ENCODE measurements around the gene SEL1L. TPM values are rescaled to one million over a fixed set of nuclear protein-coding genes. Genes with fewer than 3 reads are reported as not detected.
"Not testable (repeated sequence)": the region's sequence is repeated elsewhere in the genome, so short reads cannot be mapped to it uniquely, and the experiment has no call there.

SEL1L gene
- total RNA-seq, 2 donors from 2014 or later, result 62.9 to 64.0 TPM

GRCh38 chr14:81519200-81520011, 14.2 kb downstream of the SEL1L start:
- H3K4me1 ChIP-seq (ENCODE audit: control insufficient read depth, insufficient read depth, low read length), result peaks cover 36% of the 10 kb centered on the region
- Mint-ChIP-seq H3K27ac (peak overlapping the region; percentile 25), H3K9me3 (peaks cover 3% of the 10 kb centered on the region), H3K4me1 (peaks cover 78% of the 10 kb centered on the region), H3K4me3 (no peak overlapping the region), H3K36me3 (ENCODE audit: low read depth) (peaks cover 41% of the 10 kb centered on the region), H3K27me3 (ENCODE audit: insufficient read depth) (no peaks in the 10 kb centered on the region)
- peak overlapping the region; percentile 45 for H3K27ac ChIP-seq (ENCODE audit: low read depth, low read length)
- peaks cover 62% of the 10 kb centered on the region for H3K36me3 ChIP-seq (ENCODE audit: control insufficient read depth, insufficient read depth, low read length)
- H3K9ac ChIP-seq (ENCODE audit: extremely low read depth, low read length, poor library complexity, severe bottlenecking), result no peak overlapping the region
- no peaks in the 10 kb centered on the region for H3K27me3 ChIP-seq (ENCODE audit: control insufficient read depth, insufficient read depth, low read length, poor library complexity, severe bottlenecking)
- 91 to 94% methylated on average over 3 of the region's 3 CpGs for WGBS, 2 experiments (ENCODE audit: insufficient coverage in 1 of 2, insufficient read length in 1 of 2)
- no peak overlapping the region for H3K4me3 ChIP-seq (ENCODE audit: low read length)
- DNase-seq, result no peak
- H3K9me3 ChIP-seq (ENCODE audit: control insufficient read depth, low read length), result peaks cover 2% of the 10 kb centered on the region
- TF ChIP-seq CTCF (conservative IDR thresholded peaks at IDR 0.05), result no peak

GRCh38 chr14:81517798-81518398, 15.8 kb downstream of the SEL1L start:
- H3K4me3 Mint-ChIP-seq, result peak overlapping the region; percentile 21
- TF ChIP-seq CTCF (conservative IDR thresholded peaks at IDR 0.05), result no peak
- DNase-seq, result no peak

GRCh38 chr14:81516986-81517797, 16.5 kb downstream of the SEL1L start:
- TF ChIP-seq CTCF (conservative IDR thresholded peaks at IDR 0.05), result no peak
- Histone ChIP-seq H3K9ac (ENCODE audit: extremely low read depth, low read length, poor library complexity, severe bottlenecking) (no peak overlapping the region), H3K9me3 (ENCODE audit: control insufficient read depth, low read length) (peaks cover 17% of the 10 kb centered on the region), H3K4me3 (ENCODE audit: low read length) (peak overlapping the region; percentile 10), H3K36me3 (ENCODE audit: control insufficient read depth, insufficient read depth, low read length) (peaks cover 68% of the 10 kb centered on the region), H3K4me1 (ENCODE audit: control insufficient read depth, insufficient read depth, low read length) (peaks cover 31% of the 10 kb centered on the region), H3K27me3 (ENCODE audit: control insufficient read depth, insufficient read depth, low read length, poor library complexity, severe bottlenecking) (no peaks in the 10 kb centered on the region), H3K27ac (ENCODE audit: low read depth, low read length) (no peak overlapping the region)
- 54 to 58% methylated on average over 2 of the region's 2 CpGs for WGBS, 2 experiments (ENCODE audit: insufficient coverage in 1 of 2, insufficient read length in 1 of 2)
- no peaks in the 10 kb centered on the region for H3K27me3 Mint-ChIP-seq (ENCODE audit: insufficient read depth)
- H3K27ac Mint-ChIP-seq, result peak overlapping the region; percentile 87
- H3K4me1 Mint-ChIP-seq, result peaks cover 62% of the 10 kb centered on the region
- peaks cover 52% of the 10 kb centered on the region for H3K36me3 Mint-ChIP-seq (ENCODE audit: low read depth)
- peak overlapping the region; percentile 21 for H3K4me3 Mint-ChIP-seq
- peak; percentile 66 for DNase-seq
- H3K9me3 Mint-ChIP-seq, result peaks cover 23% of the 10 kb centered on the region

More at GRCh38 chr14:81517798-81518398, 15.8 kb downstream of the SEL1L start:
- peaks cover 65% of the 10 kb centered on the region for H3K4me1 Mint-ChIP-seq
- H3K36me3 Mint-ChIP-seq (ENCODE audit: low read depth), result peaks cover 50% of the 10 kb centered on the region
- 97 to 100% methylated on average over 4 to 7 of the region's 7 CpGs for WGBS, 2 experiments (ENCODE audit: insufficient coverage in 1 of 2, insufficient read length in 1 of 2)
- Histone ChIP-seq H3K4me1 (ENCODE audit: control insufficient read depth, insufficient read depth, low read length) (peaks cover 36% of the 10 kb centered on the region), H3K27ac (ENCODE audit: low read depth, low read length) (no peak overlapping the region), H3K9me3 (ENCODE audit: control insufficient read depth, low read length) (peaks cover 17% of the 10 kb centered on the region), H3K36me3 (ENCODE audit: control insufficient read depth, insufficient read depth, low read length) (peaks cover 75% of the 10 kb centered on the region), H3K4me3 (ENCODE audit: low read length) (no peak overlapping the region), H3K27me3 (ENCODE audit: control insufficient read depth, insufficient read depth, low read length, poor library complexity, severe bottlenecking) (no peaks in the 10 kb centered on the region), H3K9ac (ENCODE audit: extremely low read depth, low read length, poor library complexity, severe bottlenecking) (no peak overlapping the region)
- no peaks in the 10 kb centered on the region for H3K27me3 Mint-ChIP-seq (ENCODE audit: insufficient read depth)
- H3K27ac Mint-ChIP-seq, result peak overlapping the region; percentile 87
- H3K9me3 Mint-ChIP-seq, result peaks cover 19% of the 10 kb centered on the region

- peaks cover 17% of the 10 kb centered on the region for H3K9me3 ChIP-seq (ENCODE audit: control insufficient read depth, low read length)
- H3K36me3 Mint-ChIP-seq (ENCODE audit: low read depth), result peaks cover 51% of the 10 kb centered on the region
- DNase-seq; H3K4me3 Mint-ChIP-seq; H3K9ac ChIP-seq (ENCODE audit: extremely low read depth, low read length, poor library complexity, severe bottlenecking); H3K27ac ChIP-seq (ENCODE audit: low read depth, low read length); H3K4me3 ChIP-seq (ENCODE audit: low read length); H3K27me3 Mint-ChIP-seq (ENCODE audit: insufficient read depth); H3K27me3 ChIP-seq (ENCODE audit: control insufficient read depth, insufficient read depth, low read length, poor library complexity, severe bottlenecking): not testable (repeated sequence)
- H3K4me1 ChIP-seq (ENCODE audit: control insufficient read depth, insufficient read depth, low read length), result peaks cover 30% of the 10 kb centered on the region
- H3K9me3 Mint-ChIP-seq, result peaks cover 23% of the 10 kb centered on the region
- peak overlapping the region; percentile 64 for H3K27ac Mint-ChIP-seq
- 90 to 95% methylated on average over 4 to 8 of the region's 8 CpGs for WGBS, 2 experiments (ENCODE audit: insufficient coverage in 1 of 2, insufficient read length in 1 of 2)
- peaks cover 59% of the 10 kb centered on the region for H3K36me3 ChIP-seq (ENCODE audit: control insufficient read depth, insufficient read depth, low read length)
- peaks cover 65% of the 10 kb centered on the region for H3K4me1 Mint-ChIP-seq
These were observed 17.7 kb downstream of the SEL1L start for GRCh38 chr14:81515927-81516326.

Measured in endodermal cell (in vitro differentiated cells).